Mesendoderm (in vitro differentiated cells): ENCODE results near the gene NUDT9.
"Not testable (repeated sequence)": the region's sequence is repeated elsewhere in the genome, so short reads cannot be mapped to it uniquely, and the experiment has no call there.

ENCODE experiments used
- DNase-seq: peaks from one replicate; pipeline ENCODE4 v3.0.0; 2013
- H2AK5ac ChIP-seq: 2 replicates; pipeline ENCODE4 v1.6.1; 2013; ENCODE audit warnings: low read length, inconsistent platforms
- H2BK120ac ChIP-seq: 2 replicates; pipeline ENCODE4 v1.6.1; 2013; ENCODE audit warnings: low read depth, mild to moderate bottlenecking, low read length, moderate library complexity, mixed read lengths
- H2BK15ac ChIP-seq: replicated peaks from 2 replicates; pipeline ENCODE4 v1.6.1; 2013; ENCODE audit warnings: low read depth, mild to moderate bottlenecking, moderate library complexity
- H2BK5ac ChIP-seq: 2 replicates; pipeline ENCODE4 v1.6.1; 2013; ENCODE audit warnings: low read length, inconsistent platforms
- H3K18ac ChIP-seq: 2 replicates; pipeline ENCODE4 v1.6.1; 2013; ENCODE audit warnings: mild to moderate bottlenecking, low read length, mixed read lengths
- H3K23ac ChIP-seq: one replicate; pipeline ENCODE4 v1.6.1; 2013; ENCODE audit warnings: low read length
- H3K27ac ChIP-seq: 2 replicates; pipeline ENCODE4 v1.5.1; 2013; ENCODE audit warnings: low read depth, mild to moderate bottlenecking, inconsistent platforms, low read length, moderate library complexity
- H3K27me3 ChIP-seq: 2 replicates; pipeline ENCODE4 v1.6.1; 2013; ENCODE audit warnings: low read length, control low read depth, mild to moderate bottlenecking, inconsistent platforms; ENCODE audit not compliant: insufficient read depth, poor library complexity
- H3K36me3 ChIP-seq: 2 replicates; pipeline ENCODE4 v1.6.1; 2013; ENCODE audit warnings: low read length, inconsistent platforms; ENCODE audit not compliant: control insufficient read depth, insufficient read depth
- H3K4ac ChIP-seq: one replicate; pipeline ENCODE4 v1.6.1; 2013; ENCODE audit warnings: low read depth, mild to moderate bottlenecking, low read length, moderate library complexity
- H3K4me1 ChIP-seq: 2 replicates; pipeline ENCODE4 v1.6.1; 2013; ENCODE audit warnings: low read depth, low read length, inconsistent platforms; ENCODE audit not compliant: control insufficient read depth
- H3K4me2 ChIP-seq: 2 replicates; pipeline ENCODE4 v1.6.1; 2013; ENCODE audit warnings: low read length
- H3K4me3 ChIP-seq: 2 replicates; pipeline ENCODE4 v1.5.1; 2013; ENCODE audit warnings: mild to moderate bottlenecking, low read length
- H3K56ac ChIP-seq: one replicate; pipeline ENCODE4 v1.6.1; 2013; ENCODE audit warnings: low read length
- H3K79me1 ChIP-seq: 2 replicates; pipeline ENCODE4 v1.6.1; 2013; ENCODE audit warnings: low read length, inconsistent platforms
- H3K79me2 ChIP-seq: 2 replicates; pipeline ENCODE4 v1.6.1; 2013; ENCODE audit warnings: mild to moderate bottlenecking, low read length; ENCODE audit not compliant: control insufficient read depth, insufficient read depth
- H3K9ac ChIP-seq: 2 replicates; pipeline ENCODE4 v1.6.1; 2013; ENCODE audit warnings: low read length, inconsistent platforms
- H4K5ac ChIP-seq: one replicate; pipeline ENCODE4 v1.6.1; 2013; ENCODE audit warnings: low read length
- H4K8ac ChIP-seq: one replicate; pipeline ENCODE4 v1.6.1; 2013; ENCODE audit warnings: low read depth, mild to moderate bottlenecking, control low read depth, low read length, moderate library complexity
- WGBS: extraction: QIAGEN DNeasy Blood & Tissue Kit; methylation state at CpG from one replicate; pipeline ENCODE4 v1.1.7; 2013; ENCODE audit warnings: low lambda C conversion rate, missing lambda C conversion rate; ENCODE audit not compliant: insufficient coverage; ENCODE audit errors: extremely low coverage; 5-methylcytosine and 5-hydroxymethylcytosine counted together

The NUDT9 gene

DNA sequence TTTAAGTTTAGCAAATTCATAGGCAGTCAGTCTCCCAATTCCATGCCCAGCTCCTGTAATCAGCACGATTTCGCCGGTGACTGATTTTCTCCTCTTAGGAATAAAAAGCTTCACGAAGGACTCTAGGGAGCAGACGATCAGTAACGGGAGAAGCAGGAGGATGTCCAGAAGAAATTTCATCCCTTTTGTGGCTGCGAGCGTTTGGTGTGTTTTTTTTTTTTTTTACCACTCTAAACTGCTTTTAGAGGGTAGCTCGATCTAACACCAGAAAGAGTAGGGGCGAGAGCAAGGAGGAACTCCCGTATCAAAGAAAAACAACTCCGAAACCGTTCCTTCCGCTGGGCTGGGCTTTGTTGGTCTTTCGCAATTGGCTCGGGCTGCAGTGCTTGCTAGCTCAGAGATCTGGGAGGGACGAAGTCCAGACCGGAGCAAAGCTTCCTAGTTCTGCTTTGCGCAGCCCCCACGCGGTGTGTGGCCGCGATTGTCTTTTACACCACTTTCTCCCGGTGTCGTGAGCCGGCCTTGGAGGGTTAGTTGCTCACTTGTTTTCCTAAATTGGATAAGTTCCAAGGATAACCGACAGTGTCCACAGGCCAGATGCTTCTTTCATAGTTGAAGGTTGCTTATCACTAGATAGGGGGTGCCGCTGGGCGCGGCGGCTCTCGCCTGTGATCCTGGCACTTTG, 31.3 kb upstream of the NUDT9 start, which contains the start of gene HSD17B11:
Gene HSD17B11, minus strand, starts transcription at position 298 of the 685 bp plus-strand sequence. Its CDS starts 118 bp downstream, at position 180.
- Histone ChIP-seq H3K9ac (peak within 1 kb of the TSS; percentile 73), H3K36me3 (no peaks in the 10 kb centered on the region), H3K4me2 (peak within 1 kb of the TSS; percentile 19), H3K18ac (peak within 1 kb of the TSS; percentile 80), H3K23ac (no peak within 1 kb of the TSS), H3K4me3 (peak within 1 kb of the TSS; percentile 52), H4K8ac (no peak within 1 kb of the TSS), H2BK15ac (no peak within 1 kb of the TSS), H4K5ac (no peak within 1 kb of the TSS), H3K27me3 (no peaks in the 10 kb centered on the region), H3K4ac (peak within 1 kb of the TSS; percentile 52), H3K4me1 (no peaks in the 10 kb centered on the region), H3K56ac (peak within 1 kb of the TSS; percentile 76), H2BK5ac (no peak within 1 kb of the TSS), H3K79me1 (peaks cover 5% of the 10 kb centered on the region), H3K27ac (peak within 1 kb of the TSS; percentile 15), H2AK5ac (no peak within 1 kb of the TSS), H2BK120ac (peak within 1 kb of the TSS; percentile 47), H3K79me2 (peaks cover 1% of the 10 kb centered on the region)
- WGBS, result no CpG with 5 or more reads among the region's 32 CpGs
- DNase-seq, result peak; percentile 96

DNA sequence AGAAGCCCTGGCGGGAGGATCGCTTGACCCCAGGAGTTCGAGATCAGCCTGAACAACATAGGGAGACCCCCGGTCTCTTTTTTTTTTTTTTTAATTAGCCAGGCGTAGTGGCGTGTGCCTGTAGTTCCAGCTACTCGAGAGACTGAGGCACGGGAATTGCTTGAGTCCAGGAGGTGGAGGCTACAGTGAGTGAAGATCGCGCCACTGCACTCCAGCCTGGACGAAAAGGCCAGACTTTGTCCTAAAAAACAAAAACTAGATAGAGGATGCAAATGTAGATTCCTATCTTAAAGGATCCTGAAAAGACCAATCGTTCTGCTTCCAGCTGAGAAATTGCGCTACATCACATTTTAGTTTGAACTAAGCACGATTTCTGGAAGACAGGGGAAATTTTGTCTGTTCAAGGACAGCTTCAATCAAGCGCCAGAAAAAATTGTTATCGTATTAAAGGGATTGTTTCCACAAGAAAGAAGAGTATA, 30.8 kb upstream of the NUDT9 start:
- H3K4me2 ChIP-seq, result peak overlapping the region; percentile 19
- H3K56ac ChIP-seq, result peak overlapping the region; percentile 76
- no peaks in the 10 kb centered on the region for H3K4me1 ChIP-seq
- peaks cover 1% of the 10 kb centered on the region for H3K79me2 ChIP-seq
- H3K27ac ChIP-seq, result peak overlapping the region; percentile 15
- no peak overlapping the region for H2BK120ac ChIP-seq
- H3K9ac ChIP-seq, result peak overlapping the region; percentile 50
- H2BK15ac ChIP-seq, result no peak overlapping the region
- H3K36me3 ChIP-seq, result no peaks in the 10 kb centered on the region
- peak overlapping the region; percentile 52 for H3K4me3 ChIP-seq
- H3K4ac ChIP-seq, result peak overlapping the region; percentile 52
- H3K23ac ChIP-seq, result no peak overlapping the region
- H3K79me1 ChIP-seq, result peaks cover 5% of the 10 kb centered on the region
- no peak for DNase-seq
- H3K18ac ChIP-seq, result peak overlapping the region; percentile 53
- WGBS, result no CpG with 5 or more reads among the region's 16 CpGs
- H3K27me3 ChIP-seq, result no peaks in the 10 kb centered on the region
- no peak overlapping the region for H4K8ac ChIP-seq
- H2BK5ac ChIP-seq, result no peak overlapping the region
- H4K5ac ChIP-seq, result no peak overlapping the region
- H2AK5ac ChIP-seq, result no peak overlapping the region

DNA sequence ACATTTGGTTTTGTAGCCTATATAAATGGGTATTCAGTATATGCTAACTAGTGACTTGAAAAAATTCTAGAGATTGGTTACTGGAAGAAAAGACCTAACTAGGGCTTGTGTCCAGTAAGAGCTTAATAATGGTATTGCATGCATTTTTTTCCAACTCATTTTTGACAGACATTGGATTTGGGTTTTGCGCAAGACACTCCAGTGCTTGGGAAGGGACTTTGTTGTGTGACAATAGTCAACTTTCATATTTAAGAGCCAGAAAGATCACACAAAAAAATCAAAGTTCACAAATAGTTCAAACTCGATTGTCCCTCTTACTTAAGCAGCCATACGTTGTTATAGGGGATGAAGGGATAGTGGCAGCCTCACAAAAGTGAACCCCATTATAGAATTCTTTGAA, 30.2 kb upstream of the NUDT9 start:
- H3K9ac ChIP-seq, result no peak overlapping the region
- no peaks in the 10 kb centered on the region for H3K27me3 ChIP-seq
- H2BK15ac ChIP-seq, result no peak overlapping the region
- no peak overlapping the region for H3K4ac ChIP-seq
- no peak overlapping the region for H3K56ac ChIP-seq
- no peaks in the 10 kb centered on the region for H3K4me1 ChIP-seq
- no peak overlapping the region for H3K4me2 ChIP-seq
- no peak overlapping the region for H4K8ac ChIP-seq
- no peak overlapping the region for H3K4me3 ChIP-seq
- no peaks in the 10 kb centered on the region for H3K36me3 ChIP-seq
- H3K27ac ChIP-seq, result no peak overlapping the region
- H3K79me2 ChIP-seq, result peaks cover 1% of the 10 kb centered on the region
- no peak for DNase-seq
- H2BK5ac ChIP-seq, result no peak overlapping the region
- H3K79me1 ChIP-seq, result peaks cover 2% of the 10 kb centered on the region
- no peak overlapping the region for H4K5ac ChIP-seq
- H2BK120ac ChIP-seq, result no peak overlapping the region
- H3K18ac ChIP-seq, result no peak overlapping the region
- no peak overlapping the region for H3K23ac ChIP-seq
- WGBS, result no CpG with 5 or more reads among the region's 3 CpGs
- H2AK5ac ChIP-seq, result no peak overlapping the region

DNA sequence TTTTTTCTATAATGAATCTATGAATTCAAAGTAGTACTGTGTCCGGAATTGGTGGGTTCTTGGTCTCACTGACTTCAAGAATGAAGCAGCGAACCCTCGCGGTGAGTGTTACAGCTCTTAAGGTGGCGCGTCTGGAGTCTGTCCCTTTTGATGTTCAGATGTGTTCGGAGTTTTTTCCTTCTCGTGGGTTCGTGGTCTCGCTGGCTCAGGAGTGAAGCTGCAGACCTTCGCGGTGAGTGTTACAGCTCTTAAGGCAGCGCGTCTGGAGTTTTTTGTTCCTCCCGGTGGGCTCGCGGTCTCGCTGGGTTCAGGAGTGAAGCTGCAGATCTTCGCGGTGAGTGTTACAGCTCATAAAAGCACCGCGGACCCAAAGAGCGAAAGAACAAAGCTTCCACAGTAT, 27.3 kb upstream of the NUDT9 start:
- WGBS, result no CpG with 5 or more reads among the region's 23 CpGs
- H3K4me2 ChIP-seq, H2BK120ac ChIP-seq, H3K79me2 ChIP-seq, H3K56ac ChIP-seq, H4K5ac ChIP-seq, H3K23ac ChIP-seq, H3K27ac ChIP-seq, H3K4me3 ChIP-seq, H3K18ac ChIP-seq, H2BK15ac ChIP-seq, H3K4ac ChIP-seq, H2AK5ac ChIP-seq, H3K27me3 ChIP-seq, H3K36me3 ChIP-seq, H3K4me1 ChIP-seq, H3K9ac ChIP-seq, H4K8ac ChIP-seq, DNase-seq, H3K79me1 ChIP-seq, H2BK5ac ChIP-seq: not testable (repeated sequence)

DNA sequence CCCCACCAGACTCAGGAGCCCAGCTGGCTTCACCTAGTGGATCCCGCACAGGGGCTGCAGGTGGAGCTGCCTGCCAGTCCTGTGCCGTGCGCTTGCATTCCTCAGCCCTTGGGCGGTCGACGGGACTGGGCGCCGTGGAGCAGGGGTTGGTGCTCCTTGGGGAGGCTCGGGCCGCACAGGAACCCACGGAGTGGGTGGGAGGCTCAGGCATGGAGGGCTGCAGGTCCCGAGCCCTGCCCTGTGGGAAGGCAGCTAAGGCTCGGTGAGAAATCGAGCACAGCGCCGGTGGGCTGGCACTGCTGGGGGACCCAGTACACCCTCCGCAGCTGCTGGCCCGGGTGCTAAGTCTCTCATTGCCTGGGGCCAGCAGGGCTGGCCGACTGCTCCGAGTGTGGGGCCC, 26.5 kb upstream of the NUDT9 start:
- H3K79me1 ChIP-seq, H3K9ac ChIP-seq, H2BK5ac ChIP-seq, H4K5ac ChIP-seq, H3K23ac ChIP-seq, H3K4me3 ChIP-seq, H3K4me1 ChIP-seq, H4K8ac ChIP-seq, H3K36me3 ChIP-seq, H3K4me2 ChIP-seq, H3K4ac ChIP-seq, H3K56ac ChIP-seq, H3K18ac ChIP-seq, H2AK5ac ChIP-seq, H3K27ac ChIP-seq, DNase-seq, H3K27me3 ChIP-seq, H2BK15ac ChIP-seq, H2BK120ac ChIP-seq, H3K79me2 ChIP-seq: not testable (repeated sequence)
- no CpG with 5 or more reads among the region's 20 CpGs for WGBS

GRCh38 chr4:87399148-87399547, 23.2 kb upstream of the NUDT9 start:
- Histone ChIP-seq H3K56ac (no peak overlapping the region), H3K23ac (no peak overlapping the region), H3K36me3 (no peaks in the 10 kb centered on the region), H3K79me2 (no peaks in the 10 kb centered on the region), H3K4me1 (no peaks in the 10 kb centered on the region), H3K4me2 (no peak overlapping the region), H4K5ac (no peak overlapping the region), H3K27ac (no peak overlapping the region), H3K18ac (no peak overlapping the region), H2AK5ac (no peak overlapping the region), H2BK15ac (no peak overlapping the region), H3K4ac (no peak overlapping the region), H3K4me3 (no peak overlapping the region), H2BK120ac (no peak overlapping the region), H4K8ac (no peak overlapping the region), H3K79me1 (no peaks in the 10 kb centered on the region), H2BK5ac (no peak overlapping the region), H3K9ac (no peak overlapping the region), H3K27me3 (no peaks in the 10 kb centered on the region)
- WGBS, result no CpG with 5 or more reads among the region's 3 CpGs
- no peak for DNase-seq
